Activated T-helper 1 cell treated with Interleukin-2 at 50 U/mL for 16 hours (primary cell): ENCODE measurements around the gene CYSTM1.

Experiments used
- DNase-seq: peaks from one replicate; pipeline ENCODE4 v3.0.0-alpha.2; 2020; ENCODE audit warnings: low read depth

The CYSTM1 gene

GRCh38 chr5:140208065-140208464 lies 33.1 kb downstream of the CYSTM1 start:
- DNase-seq: no peak

- DNase-seq: no peak
These were observed 38.5 kb downstream of the CYSTM1 start for GRCh38 chr5:140213370-140213983.

- no peak for DNase-seq
These were observed 39.8 kb downstream of the CYSTM1 start for GRCh38 chr5:140214831-140215230.

GRCh38 chr5:140215276-140215675 lies 40.3 kb downstream of the CYSTM1 start:
- DNase-seq: no peak

- no peak for DNase-seq
These were observed 41.6 kb downstream of the CYSTM1 start for GRCh38 chr5:140216478-140217074.

- no peak for DNase-seq
These were observed 42.5 kb downstream of the CYSTM1 start for GRCh38 chr5:140217299-140218026.

GRCh38 chr5:140219068-140219991 lies 44.3 kb downstream of the CYSTM1 start:
- DNase-seq: no peak

GRCh38 chr5:140220032-140220697 lies 45.2 kb downstream of the CYSTM1 start:
- DNase-seq: no peak

GRCh38 chr5:140220698-140221064 lies 45.7 kb downstream of the CYSTM1 start:
- no peak for DNase-seq

- no peak for DNase-seq
These were observed 46.8 kb downstream of the CYSTM1 start for GRCh38 chr5:140221697-140222223.

GRCh38 chr5:140222416-140222815 lies 47.4 kb downstream of the CYSTM1 start:
- no peak for DNase-seq

GRCh38 chr5:140223567-140223966 lies 48.6 kb downstream of the CYSTM1 start:
- DNase-seq: no peak

GRCh38 chr5:140224658-140225057 lies 49.7 kb downstream of the CYSTM1 start:
- no peak for DNase-seq

- DNase-seq: no peak
These were observed 50.4 kb downstream of the CYSTM1 start for GRCh38 chr5:140225396-140225795.

GRCh38 chr5:140227046-140227445 lies 52.1 kb downstream of the CYSTM1 start:
- no peak for DNase-seq

- DNase-seq: no peak
These were observed 53.4 kb downstream of the CYSTM1 start for GRCh38 chr5:140228364-140228837.

- no peak for DNase-seq
These were observed 55.4 kb downstream of the CYSTM1 start for GRCh38 chr5:140230373-140230772.

GRCh38 chr5:140232731-140233130 lies 57.7 kb downstream of the CYSTM1 start:
- DNase-seq: no peak

- DNase-seq: no peak
These were observed 59.5 kb downstream of the CYSTM1 start for GRCh38 chr5:140234377-140234989.

GRCh38 chr5:140235791-140236551 lies 61.0 kb downstream of the CYSTM1 start:
- DNase-seq: no peak
